ENCODE results near the gene CARMIL3.

CARMIL3 gene

GRCh38 chr14:24060443-24060842 lies 8.6 kb downstream of the CARMIL3 start:
- in situ Hi-C loops (cut with MboI; ENCODE audit: low sequenced_read_pairs) = no loop called here

GRCh38 chr14:24060984-24061913 lies 9.4 kb downstream of the CARMIL3 start:
- in situ Hi-C loops (cut with MboI; ENCODE audit: low sequenced_read_pairs) = no loop called here

- in situ Hi-C loops (cut with MboI; ENCODE audit: low sequenced_read_pairs) = no loop called here
These were observed 10.6 kb downstream of the CARMIL3 start for GRCh38 chr14:24062216-24062980.

GRCh38 chr14:24063263-24063836 lies 11.5 kb downstream of the CARMIL3 start:
- in situ Hi-C loops (cut with MboI; ENCODE audit: low sequenced_read_pairs) = no loop called here

GRCh38 chr14:24064091-24064795 lies 12.4 kb downstream of the CARMIL3 start:
- in situ Hi-C loops (cut with MboI; ENCODE audit: low sequenced_read_pairs) = no loop called here

- in situ Hi-C loops (cut with MboI; ENCODE audit: low sequenced_read_pairs) = no loop called here
These were observed 13.0 kb downstream of the CARMIL3 start for GRCh38 chr14:24064856-24065255.

- in situ Hi-C loops (cut with MboI; ENCODE audit: low sequenced_read_pairs) = no loop called here
These were observed 13.6 kb downstream of the CARMIL3 start for GRCh38 chr14:24065408-24065807.

GRCh38 chr14:24066496-24067132 lies 14.8 kb downstream of the CARMIL3 start:
- in situ Hi-C loops (cut with MboI; ENCODE audit: low sequenced_read_pairs) = no loop called here

GRCh38 chr14:24067133-24068082 lies 15.6 kb downstream of the CARMIL3 start:
- in situ Hi-C loops (cut with MboI; ENCODE audit: low sequenced_read_pairs) = no loop called here

- in situ Hi-C loops (cut with MboI; ENCODE audit: low sequenced_read_pairs) = no loop called here
These were observed 17.1 kb downstream of the CARMIL3 start for GRCh38 chr14:24068711-24069410.

GRCh38 chr14:24069411-24069735 lies 17.6 kb downstream of the CARMIL3 start:
- in situ Hi-C loops (cut with MboI; ENCODE audit: low sequenced_read_pairs) = no loop called here

GRCh38 chr14:24070285-24071143 lies 18.7 kb downstream of the CARMIL3 start:
- in situ Hi-C loops (cut with MboI; ENCODE audit: low sequenced_read_pairs) = no loop called here

- in situ Hi-C loops (cut with MboI; ENCODE audit: low sequenced_read_pairs) = no loop called here
These were observed 19.4 kb downstream of the CARMIL3 start, which contains the start of gene CPNE6 for GRCh38 chr14:24071144-24071697. Gene CPNE6, plus strand, starts transcription at chr14:24071562. Its CDS starts 1,375 bp downstream, at chr14:24072937.

GRCh38 chr14:24071836-24072430 lies 20.1 kb downstream of the CARMIL3 start:
- in situ Hi-C loops (cut with MboI; ENCODE audit: low sequenced_read_pairs) = no loop called here

GRCh38 chr14:24072436-24072835 lies 20.6 kb downstream of the CARMIL3 start:
- in situ Hi-C loops (cut with MboI; ENCODE audit: low sequenced_read_pairs) = no loop called here

- in situ Hi-C loops (cut with MboI; ENCODE audit: low sequenced_read_pairs) = no loop called here
These were observed 21.4 kb downstream of the CARMIL3 start for GRCh38 chr14:24072881-24073877.
